CD14-positive monocyte (primary cell): ENCODE results near the gene SMARCA4. TPM values are rescaled to one million over a fixed set of nuclear protein-coding genes. Genes with fewer than 3 reads are reported as not detected.

Experiments
- DNase-seq, 3 donors: peaks; one replicate each; pipeline ENCODE4 v3.0.0-alpha.2; 2011 to 2022
- H2AFZ ChIP-seq: 2 replicates; pipeline ENCODE4 v1.6.0; 2012; ENCODE audit warnings: mild to moderate bottlenecking, low read depth, low read length, inconsistent platforms; ENCODE audit not compliant: insufficient read depth, poor library complexity, severe bottlenecking
- H3K27ac ChIP-seq, 2 donors: 1 replicate in 1 of 2; 2 replicates in 1 of 2; pipeline ENCODE4 v1.5.1; 2012 to 2013; ENCODE audit warnings: low read length in 2 of 2, control low read depth in 1 of 2, inconsistent platforms in 1 of 2, low read depth in 1 of 2, mild to moderate bottlenecking in 1 of 2
- H3K27me3 ChIP-seq, 2 donors: one replicate each; pipeline versions ENCODE4 v1.6.0 to v1.6.1; 2011 to 2013; ENCODE audit warnings: low read length in 2 of 2; ENCODE audit not compliant: control insufficient read depth in 2 of 2, insufficient read depth in 2 of 2
- H3K36me3 ChIP-seq, 2 donors: replicated peaks in 1 of 2; 1 replicate in 1 of 2; 2 replicates in 1 of 2; pipeline versions ENCODE4 v1.5.1 to v1.6.1; 2012 to 2013; ENCODE audit warnings: low read length in 2 of 2, control low read depth in 1 of 2, inconsistent platforms in 1 of 2, mild to moderate bottlenecking in 1 of 2; ENCODE audit not compliant: insufficient read depth in 2 of 2, control insufficient read depth in 1 of 2
- H3K4me1 ChIP-seq, 2 donors: 1 replicate in 1 of 2; 2 replicates in 1 of 2; pipeline versions ENCODE4 v1.5.1 to v1.6.1; 2012 to 2013; ENCODE audit warnings: low read length in 2 of 2, control low read depth in 1 of 2, inconsistent platforms in 1 of 2, mild to moderate bottlenecking in 1 of 2, moderate library complexity in 1 of 2; ENCODE audit not compliant: insufficient read depth in 2 of 2, control insufficient read depth in 1 of 2
- H3K4me2 ChIP-seq: replicated peaks from 2 replicates; pipeline ENCODE3; 2012; ENCODE audit warnings: low read length, moderate library complexity, mild to moderate bottlenecking; ENCODE audit not compliant: poor library complexity, severe bottlenecking; ENCODE audit errors: extremely low read depth
- H3K4me3 ChIP-seq, 3 experiments: fragments of 200-600 bp in 1 of 3; sonication (generic) in 1 of 3; replicated peaks in 1 of 3; 1 replicate in 2 of 3; 2 replicates in 1 of 3; pipeline ENCODE4 v1.5.1; 2011 to 2013; ENCODE audit warnings: low read length in 3 of 3, mild to moderate bottlenecking in 3 of 3, control low read depth in 2 of 3, low read depth in 2 of 3, inconsistent platforms in 1 of 3, moderate library complexity in 1 of 3
- H3K79me2 ChIP-seq: 2 replicates; pipeline ENCODE4 v1.6.0; 2012; ENCODE audit warnings: mild to moderate bottlenecking, control low read depth, inconsistent platforms, low read length, moderate library complexity; ENCODE audit not compliant: insufficient read depth
- H3K9ac ChIP-seq: 2 replicates; pipeline ENCODE4 v1.6.0; 2017; ENCODE audit warnings: low read length, mild to moderate bottlenecking; ENCODE audit not compliant: insufficient read depth, poor library complexity, severe bottlenecking
- H3K9me3 ChIP-seq, 2 donors: replicated peaks in 1 of 2; 1 replicate in 1 of 2; 2 replicates in 1 of 2; pipeline versions ENCODE4 v1.5.1 to v1.6.1; 2012 to 2013; ENCODE audit warnings: low read length in 2 of 2, control low read depth in 1 of 2; ENCODE audit not compliant: control insufficient read depth in 1 of 2, insufficient read depth in 1 of 2
- H4K20me1 ChIP-seq: 2 replicates; pipeline ENCODE4 v1.6.0; 2012; ENCODE audit warnings: mild to moderate bottlenecking, low read length, control low read depth, moderate library complexity; ENCODE audit not compliant: insufficient read depth
- H3K27ac Mint-ChIP-seq, 7 donors: one replicate each; pipeline ENCODE4 v1.8.0; 2020; ENCODE audit warnings: mild to moderate bottlenecking in 7 of 7, mixed read lengths in 7 of 7, moderate library complexity in 6 of 7, inconsistent platforms in 2 of 7
- H3K27me3 Mint-ChIP-seq, 3 donors: one replicate each; pipeline ENCODE4 v1.8.0; 2021 to 2022; ENCODE audit warnings: low read depth in 3 of 3, mild to moderate bottlenecking in 3 of 3, mixed read lengths in 3 of 3, moderate library complexity in 3 of 3, inconsistent platforms in 1 of 3
- H3K36me3 Mint-ChIP-seq, 2 donors: one replicate each; pipeline ENCODE4 v1.8.0; 2020; ENCODE audit warnings: mixed read lengths in 2 of 2, inconsistent platforms in 1 of 2, mild to moderate bottlenecking in 1 of 2
- H3K4me1 Mint-ChIP-seq: one replicate; pipeline ENCODE4 v1.8.0; 2020; ENCODE audit warnings: mild to moderate bottlenecking, mixed read lengths
- H3K4me3 Mint-ChIP-seq, 2 donors: one replicate each; pipeline ENCODE4 v1.8.0; 2020; ENCODE audit warnings: mild to moderate bottlenecking in 2 of 2, mixed read lengths in 2 of 2, moderate library complexity in 1 of 2
- H3K9me3 Mint-ChIP-seq, 7 donors: one replicate each; pipeline ENCODE4 v1.8.0; 2020 to 2022; ENCODE audit warnings: mixed read lengths in 7 of 7, mild to moderate bottlenecking in 6 of 7, moderate library complexity in 6 of 7, inconsistent platforms in 2 of 7
- CTCF ChIP-seq: fragments of 200-600 bp; IDR thresholded peaks from one replicate; pipeline ENCODE4 v1.8.0; 2022; ENCODE audit warnings: antibody characterized with exemption, mild to moderate bottlenecking
- WGBS: methylation state at CpG from one replicate; pipeline ENCODE4 v1.1.5; 2013; ENCODE audit warnings: missing lambda C conversion rate; ENCODE audit not compliant: insufficient coverage; 5-methylcytosine and 5-hydroxymethylcytosine counted together
- intact Hi-C, 2 donors: fragments of 100-400 bp; cut with micrococcal nuclease; formaldehyde crosslinking; loops; one replicate each; pipeline versions ENCODE4 v1.15.0 to v1.15.1; 2023
- polyA plus RNA-seq, 3 donors: library from polyadenylated mRNA; depleted of rRNA in 1 of 3; unstranded in 2 of 3; stranded (reverse) in 1 of 3; fragments of 300-500 nt in 2 of 3; fragments of >200 nt in 1 of 3; fragmentation: Illumina TruSeq in 2 of 3; gene quantifications; 1 replicate in 2 of 3; 2 replicates in 1 of 3; pipeline ENCODE4 v1.2.3, GENCODE V29; 2012 to 2021

Gene SMARCA4
- polyA plus RNA-seq, 3 donors: 5.1 to 53.3 (median 7.0) TPM

GRCh38 chr19:10923260-10924112 lies 37.3 kb upstream of the SMARCA4 start:
- intact Hi-C loops: loop anchor here in 1 of 2 donors (10.0 kb wide), 1 partner anchor 49 kb away; the partner anchor contains the start of gene CARM1
- no peak overlapping the region for H3K4me2 ChIP-seq
- Mint-ChIP-seq H3K9me3 (no peaks in the 10 kb centered on the region), H3K36me3 (peaks cover 44 to 70% of the 10 kb centered on the region in 2 donors), H3K4me1 (peaks cover 11% of the 10 kb centered on the region), H3K27me3 (peaks cover 0 to 3% (median 0%) of the 10 kb centered on the region in 3 donors), H3K27ac (peak overlapping the region in 1 of 7 donors; percentile 18), H3K4me3 (no peak overlapping the region)
- no peaks in the 10 kb centered on the region for H4K20me1 ChIP-seq
- DNase-seq: no peak
- H3K27me3 ChIP-seq: no peaks in the 10 kb centered on the region
- H2AFZ ChIP-seq: no peak overlapping the region
- peaks cover 53 to 68% of the 10 kb centered on the region in 2 donors for H3K36me3 ChIP-seq
- no peak overlapping the region for H3K9ac ChIP-seq
- no peak overlapping the region for H3K4me3 ChIP-seq
- no peaks in the 10 kb centered on the region for H3K9me3 ChIP-seq
- peaks cover 9 to 12% of the 10 kb centered on the region in 2 donors for H3K4me1 ChIP-seq
- WGBS: 96% methylated on average over 23 of the region's 29 CpGs
- no peak overlapping the region for H3K27ac ChIP-seq
- TF ChIP-seq CTCF: no peak
- peaks cover 15% of the 10 kb centered on the region for H3K79me2 ChIP-seq

- no peak overlapping the region for H3K4me3 Mint-ChIP-seq
- Histone ChIP-seq H3K4me3 (no peak overlapping the region), H3K79me2 (peaks cover 27% of the 10 kb centered on the region), H3K9me3 (no peaks in the 10 kb centered on the region), H3K9ac (no peak overlapping the region), H3K27me3 (no peaks in the 10 kb centered on the region), H2AFZ (no peak overlapping the region), H3K4me2 (no peak overlapping the region), H3K36me3 (peaks cover 48 to 57% of the 10 kb centered on the region in 2 donors), H4K20me1 (peaks cover 5% of the 10 kb centered on the region), H3K4me1 (peaks cover 14 to 17% of the 10 kb centered on the region in 2 donors), H3K27ac (no peak overlapping the region)
- peak overlapping the region in 2 of 7 donors; percentile 46 to 52 for H3K27ac Mint-ChIP-seq
- DNase-seq: no peak
- H3K36me3 Mint-ChIP-seq: peaks cover 37 to 66% of the 10 kb centered on the region in 2 donors
- intact Hi-C loops: loop anchor here in 1 of 2 donors (10.0 kb wide), 1 partner anchor 50 kb away; the partner anchor contains the start of gene CARM1
- peaks cover 16% of the 10 kb centered on the region for H3K4me1 Mint-ChIP-seq
- H3K9me3 Mint-ChIP-seq: no peaks in the 10 kb centered on the region
- peaks cover 0 to 3% (median 0%) of the 10 kb centered on the region in 3 donors for H3K27me3 Mint-ChIP-seq
- WGBS: 89% methylated on average over 11 of the region's 13 CpGs
- TF ChIP-seq CTCF: no peak
These were observed 36.2 kb upstream of the SMARCA4 start for GRCh38 chr19:10924597-10924996.
